ENCODE measurements around the gene LUC7L2. TPM values are rescaled to one million over a fixed set of nuclear protein-coding genes. Genes with fewer than 3 reads are reported as not detected.
A peak's percentile ranks its signal among the peaks of the same experiment; 100 is the strongest.

LUC7L2 gene
- total and polyA plus RNA-seq, 9 of the 15 experiments (the other 6 are each of a cell fraction or from before 2014, with no cell fraction given): 56.1 to 207 (median 141) TPM

GRCh38 chr7:139359366-139360209, at the start of gene LUC7L2 (continued):
- TF ChIP-seq, protein P1, sequence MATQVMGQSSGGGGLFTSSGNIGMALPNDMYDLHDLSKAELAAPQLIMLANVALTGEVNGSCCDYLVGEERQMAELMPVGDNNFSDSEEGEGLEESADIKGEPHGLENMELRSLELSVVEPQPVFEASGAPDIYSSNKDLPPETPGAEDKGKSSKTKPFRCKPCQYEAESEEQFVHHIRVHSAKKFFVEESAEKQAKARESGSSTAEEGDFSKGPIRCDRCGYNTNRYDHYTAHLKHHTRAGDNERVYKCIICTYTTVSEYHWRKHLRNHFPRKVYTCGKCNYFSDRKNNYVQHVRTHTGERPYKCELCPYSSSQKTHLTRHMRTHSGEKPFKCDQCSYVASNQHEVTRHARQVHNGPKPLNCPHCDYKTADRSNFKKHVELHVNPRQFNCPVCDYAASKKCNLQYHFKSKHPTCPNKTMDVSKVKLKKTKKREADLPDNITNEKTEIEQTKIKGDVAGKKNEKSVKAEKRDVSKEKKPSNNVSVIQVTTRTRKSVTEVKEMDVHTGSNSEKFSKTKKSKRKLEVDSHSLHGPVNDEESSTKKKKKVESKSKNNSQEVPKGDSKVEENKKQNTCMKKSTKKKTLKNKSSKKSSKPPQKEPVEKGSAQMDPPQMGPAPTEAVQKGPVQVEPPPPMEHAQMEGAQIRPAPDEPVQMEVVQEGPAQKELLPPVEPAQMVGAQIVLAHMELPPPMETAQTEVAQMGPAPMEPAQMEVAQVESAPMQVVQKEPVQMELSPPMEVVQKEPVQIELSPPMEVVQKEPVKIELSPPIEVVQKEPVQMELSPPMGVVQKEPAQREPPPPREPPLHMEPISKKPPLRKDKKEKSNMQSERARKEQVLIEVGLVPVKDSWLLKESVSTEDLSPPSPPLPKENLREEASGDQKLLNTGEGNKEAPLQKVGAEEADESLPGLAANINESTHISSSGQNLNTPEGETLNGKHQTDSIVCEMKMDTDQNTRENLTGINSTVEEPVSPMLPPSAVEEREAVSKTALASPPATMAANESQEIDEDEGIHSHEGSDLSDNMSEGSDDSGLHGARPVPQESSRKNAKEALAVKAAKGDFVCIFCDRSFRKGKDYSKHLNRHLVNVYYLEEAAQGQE (IDR thresholded peaks at IDR 0.05; ENCODE audit: borderline replicate concordance): peak; percentile 67
- TF ChIP-seq, protein P1 (CRISPR knock-in tag; IDR thresholded peaks at IDR 0.05; ENCODE audit: low read depth): peak; percentile 55
- TF ChIP-seq RFX1 (IDR thresholded peaks at IDR 0.05) (no peak), MYBL2 (IDR thresholded peaks at IDR 0.05; ENCODE audit: low read depth) (peak; percentile 97), MYBL2 (CRISPR knock-in tag; IDR thresholded peaks at IDR 0.05; ENCODE audit: borderline replicate concordance) (no peak; the same call in 1 of the 2 replicates), ZSCAN32 (CRISPR knock-in tag; IDR thresholded peaks at IDR 0.05) (no peak), ZNF778 (CRISPR knock-in tag; IDR thresholded peaks at IDR 0.05) (no peak), ZBED1 (IDR thresholded peaks at IDR 0.05) (peak; percentile 50), ZNF766 (CRISPR knock-in tag; conservative IDR thresholded peaks at IDR 0.05) (peak; percentile 85), HDAC8 (tag; IDR thresholded peaks at IDR 0.05) (peak; percentile 57), NRF1 (conservative IDR thresholded peaks at IDR 0.05 in 1 of 2, IDR thresholded peaks at IDR 0.05 in 1 of 2) (peak; percentile 85 to 88), GTF2E2 (tag; IDR thresholded peaks at IDR 0.05) (peak; percentile 96), ZNF316 (IDR thresholded peaks at IDR 0.05) (peak; percentile 20; the same call in 1 of the 2 replicates), KAT8 (IDR thresholded peaks at IDR 0.05; ENCODE audit: low read depth) (no peak)
- TF ChIP-seq, protein P2, sequence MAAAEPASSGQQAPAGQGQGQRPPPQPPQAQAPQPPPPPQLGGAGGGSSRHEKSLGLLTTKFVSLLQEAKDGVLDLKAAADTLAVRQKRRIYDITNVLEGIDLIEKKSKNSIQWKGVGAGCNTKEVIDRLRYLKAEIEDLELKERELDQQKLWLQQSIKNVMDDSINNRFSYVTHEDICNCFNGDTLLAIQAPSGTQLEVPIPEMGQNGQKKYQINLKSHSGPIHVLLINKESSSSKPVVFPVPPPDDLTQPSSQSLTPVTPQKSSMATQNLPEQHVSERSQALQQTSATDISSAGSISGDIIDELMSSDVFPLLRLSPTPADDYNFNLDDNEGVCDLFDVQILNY (CRISPR knock-in tag; IDR thresholded peaks at IDR 0.05): peak; percentile 95
- TF ChIP-seq, protein P3, sequence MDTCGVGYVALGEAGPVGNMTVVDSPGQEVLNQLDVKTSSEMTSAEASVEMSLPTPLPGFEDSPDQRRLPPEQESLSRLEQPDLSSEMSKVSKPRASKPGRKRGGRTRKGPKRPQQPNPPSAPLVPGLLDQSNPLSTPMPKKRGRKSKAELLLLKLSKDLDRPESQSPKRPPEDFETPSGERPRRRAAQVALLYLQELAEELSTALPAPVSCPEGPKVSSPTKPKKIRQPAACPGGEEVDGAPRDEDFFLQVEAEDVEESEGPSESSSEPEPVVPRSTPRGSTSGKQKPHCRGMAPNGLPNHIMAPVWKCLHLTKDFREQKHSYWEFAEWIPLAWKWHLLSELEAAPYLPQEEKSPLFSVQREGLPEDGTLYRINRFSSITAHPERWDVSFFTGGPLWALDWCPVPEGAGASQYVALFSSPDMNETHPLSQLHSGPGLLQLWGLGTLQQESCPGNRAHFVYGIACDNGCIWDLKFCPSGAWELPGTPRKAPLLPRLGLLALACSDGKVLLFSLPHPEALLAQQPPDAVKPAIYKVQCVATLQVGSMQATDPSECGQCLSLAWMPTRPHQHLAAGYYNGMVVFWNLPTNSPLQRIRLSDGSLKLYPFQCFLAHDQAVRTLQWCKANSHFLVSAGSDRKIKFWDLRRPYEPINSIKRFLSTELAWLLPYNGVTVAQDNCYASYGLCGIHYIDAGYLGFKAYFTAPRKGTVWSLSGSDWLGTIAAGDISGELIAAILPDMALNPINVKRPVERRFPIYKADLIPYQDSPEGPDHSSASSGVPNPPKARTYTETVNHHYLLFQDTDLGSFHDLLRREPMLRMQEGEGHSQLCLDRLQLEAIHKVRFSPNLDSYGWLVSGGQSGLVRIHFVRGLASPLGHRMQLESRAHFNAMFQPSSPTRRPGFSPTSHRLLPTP (IDR thresholded peaks at IDR 0.05; ENCODE audit: borderline replicate concordance, extremely low read depth, insufficient read length): no peak
